Osteoblast (primary cell): ENCODE measurements around the gene IRS1. TPM values are rescaled to one million over a fixed set of nuclear protein-coding genes. Genes with fewer than 3 reads are reported as not detected.

Experiments
- DNase-seq: peaks from one replicate; pipeline ENCODE4 v3.0.0; 2011; ENCODE audit warnings: low spot score, mixed read lengths; ENCODE audit not compliant: insufficient read length; ENCODE audit errors: missing footprints
- H2AFZ ChIP-seq: 2 replicates; pipeline ENCODE4 v1.6.0; 2011; ENCODE audit warnings: mild to moderate bottlenecking, low read length
- H3K27ac ChIP-seq: 2 replicates; pipeline ENCODE4 v1.5.1; 2011; ENCODE audit warnings: mild to moderate bottlenecking, low read depth, low read length, moderate library complexity
- H3K27me3 ChIP-seq: 2 replicates; pipeline ENCODE4 v1.6.0; 2012; ENCODE audit warnings: mild to moderate bottlenecking, control low read depth, inconsistent platforms, low read length, moderate library complexity; ENCODE audit not compliant: insufficient read depth
- H3K36me3 ChIP-seq: 2 replicates; pipeline ENCODE4 v1.5.1; 2011; ENCODE audit warnings: mild to moderate bottlenecking, low read length, control low read depth, moderate library complexity; ENCODE audit not compliant: insufficient read depth
- H3K4me1 ChIP-seq: 2 replicates; pipeline ENCODE4 v1.5.1; 2011; ENCODE audit warnings: mild to moderate bottlenecking, low read length, control low read depth, moderate library complexity; ENCODE audit not compliant: insufficient read depth
- H3K4me2 ChIP-seq: 2 replicates; pipeline ENCODE4 v1.6.0; 2011; ENCODE audit warnings: mild to moderate bottlenecking, low read length; ENCODE audit not compliant: insufficient read depth
- H3K4me3 ChIP-seq: fragments of 200-600 bp; sonication (generic); 3 replicates; pipeline ENCODE4 v1.5.1; 2012; ENCODE audit warnings: mild to moderate bottlenecking, low read length, inconsistent platforms; ENCODE audit not compliant: insufficient read depth
- H3K79me2 ChIP-seq: 2 replicates; pipeline ENCODE4 v1.6.0; 2012; ENCODE audit warnings: mild to moderate bottlenecking, low read length, control low read depth, inconsistent platforms; ENCODE audit not compliant: insufficient read depth
- H3K9me3 ChIP-seq: 2 replicates; pipeline ENCODE4 v1.5.1; 2011; ENCODE audit warnings: low read depth, low read length, control low read depth
- H4K20me1 ChIP-seq: 2 replicates; pipeline ENCODE4 v1.6.0; 2012; ENCODE audit warnings: mild to moderate bottlenecking, low read length, control low read depth; ENCODE audit not compliant: insufficient read depth
- CTCF ChIP-seq: IDR thresholded peaks from 2 replicates; pipeline ENCODE4 v1.5.1; 2011; ENCODE audit warnings: mild to moderate bottlenecking, low read depth, low read length, moderate library complexity; ENCODE audit errors: extremely low read depth
- total RNA-seq: library from RNA; depleted of rRNA; stranded (reverse); fragments of >200 nt; gene quantifications from 2 replicates; pipeline ENCODE4 v1.2.3, GENCODE V29; 2012

The IRS1 gene
- total RNA-seq, 1 donor: 27.9 TPM

- no peak for DNase-seq
- no peaks in the 10 kb centered on the region for H4K20me1 ChIP-seq
These were observed 115.6 kb downstream of the IRS1 start for GRCh38 chr2:226683944-226684562.

DNA sequence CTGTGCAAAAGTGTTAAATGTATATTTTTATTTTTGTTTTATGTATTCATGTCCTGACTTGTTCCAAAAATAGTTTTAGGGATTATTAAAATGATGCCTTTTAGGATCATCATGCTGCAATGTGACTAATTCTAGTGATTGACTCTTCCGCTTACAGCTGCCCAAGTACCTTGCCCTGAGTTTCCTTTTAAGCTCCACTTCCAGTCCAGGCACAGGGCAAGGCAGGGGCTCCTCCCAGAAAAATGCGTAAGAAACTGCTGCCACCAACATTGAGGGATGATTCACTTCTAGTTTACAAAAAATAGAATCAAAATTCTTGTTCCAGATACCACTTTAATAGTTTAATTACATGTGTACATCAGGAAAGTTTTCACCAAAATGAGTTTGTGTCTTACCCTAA lies 116.4 kb downstream of the IRS1 start:
- Histone ChIP-seq H3K79me2 (no peaks in the 10 kb centered on the region), H3K36me3 (no peaks in the 10 kb centered on the region), H3K4me3 (no peak overlapping the region), H4K20me1 (no peaks in the 10 kb centered on the region), H3K27me3 (no peaks in the 10 kb centered on the region), H3K27ac (no peak overlapping the region), H3K4me1 (no peaks in the 10 kb centered on the region), H3K9me3 (no peaks in the 10 kb centered on the region), H2AFZ (no peak overlapping the region), H3K4me2 (no peak overlapping the region)
- no peak for DNase-seq
- no peak for TF ChIP-seq CTCF

More at GRCh38 chr2:226683944-226684562, 115.6 kb downstream of the IRS1 start:
- Histone ChIP-seq H3K79me2 (no peaks in the 10 kb centered on the region), H3K4me3 (no peak overlapping the region), H3K36me3 (no peaks in the 10 kb centered on the region), H3K4me1 (no peaks in the 10 kb centered on the region), H3K4me2 (no peak overlapping the region), H3K9me3 (no peaks in the 10 kb centered on the region), H3K27me3 (no peaks in the 10 kb centered on the region), H3K27ac (no peak overlapping the region), H2AFZ (no peak overlapping the region)
- TF ChIP-seq CTCF: no peak

Other genes with a start within 250 kb of the IRS1 start
- gene RHBDD1, start 36.2 kb upstream of the IRS1 start, total RNA-seq: 24.2 and 25.3 TPM in 2 replicates